Brain pericyte (primary cell): ENCODE measurements around the gene URB2.
"Not testable (repeated sequence)": the region's sequence is repeated elsewhere in the genome, so short reads cannot be mapped to it uniquely, and the experiment has no call there.

Experiments used
- DNase-seq: peaks from one replicate; pipeline ENCODE4 v3.0.0-alpha.2; 2012; ENCODE audit warnings: low read depth, low spot score

The URB2 gene

GRCh38 chr1:229625915-229626831, at the start of gene URB2, which contains the start of gene TAF5L:
Gene URB2 (plus strand): TSS chr1:229626247. CDS start chr1:229627634, 1,387 bp downstream.
Gene TAF5L (minus strand): TSS chr1:229626122. CDS start chr1:229614482, 11,640 bp downstream.
- DNase-seq: peak; percentile 27

GRCh38 chr1:229578168-229579058, 47.6 kb upstream of the URB2 start:
- DNase-seq: no peak

- DNase-seq: peak; percentile 49
These were observed 46.9 kb upstream of the URB2 start for GRCh38 chr1:229579059-229579673.

GRCh38 chr1:229581485-229581884, 44.6 kb upstream of the URB2 start:
- DNase-seq: no peak

GRCh38 chr1:229582011-229582694, 43.9 kb upstream of the URB2 start:
- no peak for DNase-seq

- DNase-seq: no peak
These were observed 43.3 kb upstream of the URB2 start for GRCh38 chr1:229582715-229583114.

GRCh38 chr1:229585338-229585737, 40.7 kb upstream of the URB2 start:
- no peak for DNase-seq

- no peak for DNase-seq
These were observed 35.9 kb upstream of the URB2 start for GRCh38 chr1:229590119-229590518.

- DNase-seq: no peak
These were observed 32.2 kb upstream of the URB2 start for GRCh38 chr1:229593800-229594199.

- no peak for DNase-seq
These were observed 31.6 kb upstream of the URB2 start for GRCh38 chr1:229594227-229595008.

- not testable (repeated sequence) for DNase-seq
These were observed 30.2 kb upstream of the URB2 start for GRCh38 chr1:229595876-229596275.

GRCh38 chr1:229596925-229597699, 28.9 kb upstream of the URB2 start:
- no peak for DNase-seq

- DNase-seq: no peak
These were observed 28.2 kb upstream of the URB2 start for GRCh38 chr1:229597877-229598276.

GRCh38 chr1:229599218-229599954, 26.7 kb upstream of the URB2 start:
- DNase-seq: no peak

GRCh38 chr1:229600229-229600628, 25.8 kb upstream of the URB2 start:
- DNase-seq: no peak

GRCh38 chr1:229603371-229604005, 22.6 kb upstream of the URB2 start:
- no peak for DNase-seq

GRCh38 chr1:229607370-229607769, 18.7 kb upstream of the URB2 start:
- DNase-seq: no peak

GRCh38 chr1:229608590-229608989, 17.5 kb upstream of the URB2 start:
- DNase-seq: no peak
